NCI-H345 (cell line): Measurements from ENCODE around the gene SLC35E2B.
"Not testable (repeated sequence)": the region's sequence is repeated elsewhere in the genome, so short reads cannot be mapped to it uniquely, and the experiment has no call there.

Experiments
- DNase-seq: peaks from one replicate; lab custom pipeline; 2025; lab: John Stamatoyannopoulos, UW

The SLC35E2B gene

DNA sequence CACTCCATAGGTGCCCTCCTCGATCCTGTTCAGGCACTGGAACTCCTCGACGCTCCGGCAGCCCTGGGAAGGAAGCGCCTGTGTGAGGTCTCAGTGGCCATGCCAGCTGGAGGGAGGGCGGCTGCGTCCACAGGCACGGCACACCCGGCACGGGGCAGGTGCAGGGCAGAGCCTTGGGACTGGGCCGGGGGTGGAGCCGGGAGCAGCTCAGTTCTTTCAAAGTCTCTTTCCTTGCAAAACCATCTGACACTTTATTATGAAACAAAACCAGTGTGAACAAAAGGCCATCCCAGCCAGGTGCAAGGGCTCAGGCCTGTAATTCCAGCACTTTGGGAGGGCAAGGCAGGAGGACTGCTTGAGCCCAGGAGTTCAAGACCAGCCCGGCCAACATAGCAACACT, 54.1 kb downstream of the SLC35E2B start:
- not testable (repeated sequence) for DNase-seq

DNA sequence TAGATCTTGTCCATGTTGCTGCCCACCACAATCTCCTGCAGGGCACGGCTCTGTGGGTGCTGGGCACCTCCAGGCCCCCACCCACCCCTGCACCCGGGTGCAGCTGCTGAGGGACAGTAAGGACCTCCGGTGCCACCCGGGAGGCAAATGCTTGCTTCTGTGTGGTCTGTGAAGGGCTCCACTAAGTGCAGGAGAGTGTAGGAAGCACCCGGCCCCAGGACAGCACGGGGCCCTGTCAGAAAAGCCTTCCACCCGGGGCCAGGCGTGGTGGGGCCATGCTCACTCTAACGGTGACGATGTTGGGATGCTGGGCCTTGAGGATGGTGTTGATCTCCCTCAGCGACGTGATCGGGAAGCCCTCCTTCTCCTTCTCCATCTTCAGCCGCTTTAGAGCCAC, 55.1 kb downstream of the SLC35E2B start:
- not testable (repeated sequence) for DNase-seq

DNA sequence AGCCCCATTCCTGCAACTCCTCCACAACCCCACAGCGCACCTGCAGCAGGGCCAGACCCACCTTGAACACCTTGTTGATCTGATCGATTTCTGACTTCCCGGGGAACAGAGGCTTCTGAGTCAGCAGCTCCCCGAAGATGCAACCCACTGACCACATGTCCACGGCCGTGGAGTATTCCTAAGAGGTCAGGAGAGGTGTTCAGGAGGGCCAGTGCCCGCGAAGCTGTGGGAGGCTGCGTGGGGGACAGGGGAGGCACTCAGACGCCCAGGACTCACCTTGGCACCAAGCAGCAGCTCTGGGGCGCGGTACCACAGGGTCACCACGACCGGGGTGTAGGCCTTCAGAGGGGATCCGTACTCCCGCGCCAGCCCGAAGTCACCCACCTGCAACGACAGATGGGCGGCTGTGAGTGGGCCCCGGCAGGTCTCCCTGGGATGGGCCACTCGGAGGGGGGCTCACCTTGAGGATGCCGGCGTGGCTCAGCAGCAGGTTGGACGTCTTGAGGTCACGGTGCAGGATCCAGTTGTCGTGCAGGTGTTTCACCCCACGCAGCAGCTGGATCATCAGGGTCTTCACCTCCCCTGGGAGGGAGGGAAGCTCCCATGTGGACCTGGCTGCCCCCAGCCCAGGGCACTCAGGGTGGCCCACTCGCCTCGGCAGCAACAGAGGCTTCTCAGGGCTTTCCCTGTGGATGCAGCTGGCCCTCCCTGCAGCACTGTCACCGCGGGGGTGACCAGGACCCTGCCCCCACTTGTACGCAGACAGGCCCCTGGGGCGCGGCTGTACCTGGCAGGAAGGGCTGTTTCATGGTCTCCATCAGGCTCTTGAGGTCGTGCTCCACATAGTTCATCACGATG, 55.7 kb downstream of the SLC35E2B start:
- DNase-seq = not testable (repeated sequence)

DNA sequence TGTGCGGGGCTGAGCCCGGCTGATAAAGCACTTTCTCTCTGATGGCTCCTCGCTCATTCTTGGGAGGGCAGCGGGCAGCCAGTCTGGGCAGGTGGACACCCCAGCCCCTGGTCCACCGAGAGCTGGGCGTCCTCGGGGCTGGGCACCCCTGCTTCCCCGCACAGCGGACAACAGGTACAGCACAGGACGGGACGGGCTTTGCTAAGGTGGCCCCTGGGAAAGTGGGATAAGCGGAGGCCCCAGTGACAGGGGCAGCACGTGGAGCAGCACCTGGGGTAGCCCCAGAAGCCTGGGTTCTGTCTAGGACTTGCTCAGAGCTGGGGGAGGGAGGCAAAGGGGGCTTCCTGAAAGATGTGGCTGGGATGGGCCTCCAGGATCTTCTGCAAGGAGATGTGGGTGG, 58.0 kb downstream of the SLC35E2B start:
- not testable (repeated sequence) for DNase-seq

DNA sequence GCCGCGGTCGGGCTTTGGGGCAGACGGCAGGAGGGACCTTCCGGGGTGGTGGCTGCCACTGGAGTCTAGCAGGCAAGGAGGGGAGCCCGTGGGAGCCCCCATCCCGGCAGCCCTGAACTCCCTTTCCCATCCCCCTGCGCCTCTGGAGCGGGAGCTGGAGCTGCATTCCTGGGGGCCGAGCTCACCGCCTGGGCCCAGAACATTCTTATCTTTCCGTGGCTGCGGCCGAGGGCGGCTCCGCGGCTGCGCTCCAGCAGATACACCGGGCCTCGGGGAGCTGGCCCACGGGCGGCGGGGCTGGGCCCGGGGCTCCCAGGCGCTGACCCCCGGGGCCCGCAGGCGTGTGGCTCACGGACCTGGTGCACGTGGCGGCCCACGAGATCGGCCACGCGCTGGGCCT, 59.2 kb downstream of the SLC35E2B start:
- DNase-seq = not testable (repeated sequence)

DNA sequence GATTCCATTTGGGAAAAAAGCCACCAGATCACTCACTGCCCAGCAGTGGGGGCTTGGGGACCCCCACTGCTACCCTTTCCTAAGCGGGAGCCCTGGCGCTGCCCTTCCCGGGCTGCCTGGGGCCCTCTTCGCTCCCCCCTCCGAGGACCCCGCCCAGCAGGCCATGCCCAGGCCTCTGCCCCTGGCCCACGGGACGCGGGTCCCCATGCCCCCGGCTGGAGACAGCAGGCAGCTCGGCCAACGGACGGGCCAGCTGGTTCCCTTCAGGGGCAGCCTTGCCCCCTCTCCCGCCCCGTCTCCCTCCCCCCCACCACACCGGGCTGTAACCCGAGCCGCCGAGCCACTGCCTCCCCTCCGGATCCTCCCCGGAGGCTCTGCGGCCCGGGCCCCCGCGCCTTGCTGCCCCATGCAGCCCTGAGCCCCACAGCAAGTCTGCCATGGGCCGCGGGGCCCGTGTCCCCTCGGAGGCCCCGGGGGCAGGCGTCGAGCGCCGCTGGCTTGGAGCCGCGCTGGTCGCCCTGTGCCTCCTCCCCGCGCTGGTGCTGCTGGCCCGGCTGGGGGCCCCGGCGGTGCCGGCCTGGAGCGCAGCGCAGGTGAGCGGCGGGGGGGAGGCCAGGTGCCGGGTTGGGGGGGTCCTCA, 60.7 kb downstream of the SLC35E2B start, which contains the start of gene MMP23B:
Gene MMP23B (plus strand): TSS at position 392 of the 639 bp plus-strand sequence. CDS start 46 bp downstream, at position 438.
- DNase-seq = peak; percentile 7

DNA sequence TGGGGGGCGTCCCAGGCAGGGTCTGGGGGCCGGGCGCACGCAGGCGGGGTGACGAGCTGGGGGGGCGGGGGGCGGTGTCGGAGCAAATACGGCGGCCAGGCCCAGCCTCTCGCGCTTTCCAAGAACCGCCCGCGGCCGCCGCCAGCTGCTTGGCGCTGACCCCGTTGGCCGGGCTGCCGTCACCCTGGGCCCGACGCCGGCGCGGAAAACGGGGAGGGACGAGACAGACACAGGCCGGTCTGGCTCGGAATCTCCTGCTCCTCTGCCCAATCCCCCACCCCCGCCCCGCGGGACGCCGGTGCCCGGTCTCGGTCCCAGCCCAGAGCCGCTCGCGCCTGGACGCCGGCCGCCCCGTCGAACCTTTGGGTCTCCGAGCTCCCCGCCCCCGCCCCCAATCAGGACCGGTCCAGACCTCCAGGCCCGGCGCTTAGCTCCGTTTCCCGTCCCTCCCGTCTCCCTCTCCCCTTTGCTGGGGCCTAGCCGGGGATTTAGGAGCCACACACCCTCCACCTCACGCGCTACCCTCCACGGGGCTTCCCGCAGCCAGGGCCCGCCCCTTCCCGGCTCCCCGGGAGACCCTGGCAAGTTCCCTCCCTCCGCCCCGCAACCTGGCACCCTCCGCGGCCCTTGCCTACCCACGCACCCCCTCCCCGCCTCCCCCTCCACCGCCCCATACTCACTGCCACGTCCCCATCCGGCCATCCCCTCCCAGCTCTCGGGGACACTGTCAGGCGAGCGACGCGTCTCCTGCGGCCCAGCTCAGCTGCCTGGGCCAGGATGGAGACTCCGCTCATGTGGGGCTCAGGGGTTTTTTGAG, 61.4 kb downstream of the SLC35E2B start:
- DNase-seq = no peak

DNA sequence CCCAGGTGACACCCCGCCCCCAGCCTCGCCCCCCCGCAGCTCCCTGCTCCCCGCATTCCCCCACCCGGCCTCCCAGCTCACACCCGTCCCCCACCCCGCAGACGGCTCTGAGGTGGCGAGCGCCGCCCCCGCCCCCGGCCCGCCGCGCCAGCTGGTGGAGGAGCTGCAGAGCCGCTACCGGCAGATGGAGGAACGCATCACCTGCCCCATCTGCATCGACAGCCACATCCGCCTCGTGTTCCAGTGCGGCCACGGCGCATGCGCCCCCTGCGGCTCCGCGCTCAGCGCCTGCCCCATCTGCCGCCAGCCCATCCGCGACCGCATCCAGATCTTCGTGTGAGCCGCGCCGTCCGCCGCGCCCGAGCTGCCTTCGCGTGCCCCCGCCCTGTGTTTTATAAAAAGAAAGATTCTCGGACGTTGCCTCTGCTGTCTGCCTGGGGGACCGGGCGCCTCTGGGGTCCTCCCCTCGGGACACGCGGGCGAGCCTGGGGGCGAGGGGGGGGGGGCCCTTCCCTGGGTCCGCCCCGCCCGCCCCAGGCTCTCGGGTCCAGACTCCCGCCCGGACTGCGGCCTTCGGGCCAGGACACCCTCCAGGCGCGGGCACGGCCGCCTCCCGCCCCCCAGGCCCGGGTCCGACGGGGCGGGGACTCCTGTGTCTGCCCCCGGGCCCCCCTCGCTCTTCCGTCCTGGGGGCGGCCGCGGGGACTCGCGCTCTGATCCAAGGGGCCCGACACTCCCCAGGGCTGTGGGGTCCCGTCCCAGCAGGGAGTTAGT, 62.2 kb downstream of the SLC35E2B start:
- peak; percentile 15 for DNase-seq

DNA sequence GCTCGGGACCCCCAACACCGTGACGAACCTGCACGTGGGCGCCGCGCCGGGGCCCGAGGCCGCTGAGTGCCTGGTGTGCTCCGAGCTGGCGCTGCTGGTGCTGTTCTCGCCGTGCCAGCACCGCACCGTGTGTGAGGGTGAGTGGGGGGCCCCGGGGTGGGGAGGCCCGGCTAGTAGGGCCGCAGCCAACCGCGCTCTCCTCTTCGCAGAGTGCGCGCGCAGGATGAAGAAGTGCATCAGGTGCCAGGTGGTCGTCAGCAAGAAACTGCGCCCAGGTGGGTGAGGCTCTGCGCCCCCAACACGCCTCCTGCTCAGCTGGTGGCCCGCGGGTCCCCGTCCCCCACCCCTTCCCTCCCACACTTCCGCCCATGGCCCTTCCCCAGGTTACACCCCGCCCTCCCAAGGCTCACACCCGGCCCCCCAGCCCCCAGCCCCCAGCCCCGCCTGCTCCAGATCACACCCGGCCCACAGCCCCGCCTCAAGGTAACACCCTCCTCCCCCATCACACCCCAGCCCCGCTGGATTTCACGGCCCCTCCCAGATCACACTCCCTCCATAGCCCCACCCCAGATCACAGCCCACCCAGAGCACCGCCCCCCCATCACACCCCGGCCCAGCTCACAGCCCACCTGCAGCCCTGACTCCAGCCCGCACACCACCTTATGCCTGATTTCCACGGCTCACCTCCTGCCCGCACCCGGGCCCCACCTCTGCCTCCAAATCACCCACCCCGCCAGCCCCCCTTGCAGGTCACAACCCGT, 63.0 kb downstream of the SLC35E2B start:
- DNase-seq = no peak

DNA sequence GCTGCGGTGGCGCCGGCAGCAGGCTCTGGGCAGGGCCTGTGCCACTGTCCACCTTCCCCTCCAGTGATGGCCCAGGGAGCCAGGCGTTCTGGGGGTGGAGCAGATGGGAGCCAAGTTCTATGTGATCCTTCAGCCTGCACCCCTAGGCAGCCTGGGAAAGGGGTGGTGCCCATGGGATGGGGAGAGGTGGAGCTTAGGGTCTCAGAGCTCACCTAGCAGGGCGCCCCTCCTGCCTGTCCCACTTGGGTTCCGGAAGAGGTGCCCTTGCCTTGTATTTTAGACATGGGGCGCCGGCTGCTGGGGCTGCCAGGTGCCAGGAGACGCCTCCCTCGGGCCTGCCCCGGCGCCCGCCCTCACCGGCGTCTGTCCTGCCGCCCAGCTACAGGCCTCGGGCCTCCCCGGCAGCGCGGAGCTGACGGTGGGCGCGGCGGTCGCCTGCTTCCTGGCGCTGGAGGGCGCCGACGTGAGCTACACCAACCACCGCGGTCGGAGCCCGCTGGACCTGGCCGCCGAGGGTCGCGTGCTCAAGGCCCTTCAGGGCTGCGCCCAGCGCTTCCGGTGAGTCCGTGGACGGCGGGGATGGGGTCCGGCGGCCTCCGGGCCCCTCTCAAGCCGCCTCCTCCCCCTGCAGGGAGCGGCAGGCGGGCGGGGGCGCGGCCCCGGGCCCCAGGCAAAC, 63.7 kb downstream of the SLC35E2B start:
- no peak for DNase-seq

DNA sequence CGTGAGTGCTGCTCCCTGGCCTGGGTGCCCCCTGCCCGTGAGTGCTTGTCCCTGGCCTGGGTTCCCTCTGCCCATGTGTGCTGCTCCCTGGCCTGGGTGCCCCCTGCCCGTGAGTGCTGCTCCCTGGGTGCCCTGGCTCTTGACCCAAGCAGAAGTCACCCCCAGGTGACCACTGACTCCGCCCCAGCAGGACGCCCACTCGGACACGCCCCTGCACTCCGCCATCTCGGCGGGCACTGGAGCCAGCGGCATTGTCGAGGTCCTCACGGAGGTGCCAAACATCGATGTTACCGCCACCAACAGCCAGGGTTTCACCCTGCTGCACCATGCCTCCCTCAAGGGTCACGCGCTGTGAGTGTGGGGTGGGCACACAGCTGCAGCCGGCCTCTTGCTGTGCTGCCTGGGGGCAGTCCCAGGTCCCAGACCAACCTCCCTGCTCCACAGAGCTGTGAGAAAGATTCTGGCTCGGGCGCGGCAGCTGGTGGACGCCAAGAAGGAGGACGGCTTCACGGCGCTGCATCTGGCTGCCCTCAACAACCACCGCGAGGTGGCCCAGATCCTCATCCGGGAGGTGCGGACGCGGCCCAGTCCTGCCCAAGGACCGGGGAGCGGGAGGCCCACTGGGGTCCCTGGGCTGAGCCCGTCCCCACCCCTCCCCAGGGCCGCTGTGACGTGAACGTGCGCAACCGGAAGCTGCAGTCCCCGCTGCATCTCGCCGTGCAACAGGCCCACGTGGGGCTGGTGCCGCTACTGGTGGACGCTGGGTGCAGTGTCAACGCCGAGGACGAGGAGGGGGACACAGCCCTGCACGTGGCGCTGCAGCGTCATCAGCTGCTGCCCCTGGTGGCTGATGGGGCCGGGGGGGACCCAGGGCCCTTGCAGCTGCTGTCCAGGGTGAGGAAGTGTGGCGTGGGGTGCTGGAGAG, 64.5 kb downstream of the SLC35E2B start:
- DNase-seq = no peak

DNA sequence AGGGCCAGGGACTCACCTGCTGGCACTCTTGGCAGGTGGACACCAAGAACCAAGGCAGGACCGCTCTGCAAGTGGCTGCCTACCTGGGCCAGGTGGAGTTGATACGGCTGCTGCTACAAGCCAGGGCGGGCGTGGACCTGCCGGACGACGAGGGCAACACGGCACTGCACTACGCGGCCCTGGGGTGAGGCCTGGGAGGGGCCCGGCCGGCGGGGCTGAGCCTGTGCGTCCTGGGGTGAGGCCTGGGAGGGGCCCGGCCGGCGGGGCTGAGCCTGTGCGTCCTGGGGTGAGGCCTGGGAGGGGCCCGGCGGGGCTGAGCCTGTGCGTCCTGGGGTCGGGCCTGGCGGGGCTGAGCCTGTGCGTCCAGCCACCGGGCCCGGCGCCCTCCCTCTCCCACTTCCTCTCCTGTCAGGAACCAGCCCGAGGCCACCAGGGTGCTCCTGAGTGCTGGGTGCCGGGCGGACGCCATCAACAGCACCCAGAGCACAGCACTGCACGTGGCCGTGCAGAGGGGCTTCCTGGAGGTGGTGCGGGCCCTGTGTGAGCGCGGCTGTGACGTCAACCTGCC, 65.2 kb downstream of the SLC35E2B start:
- DNase-seq = no peak

DNA sequence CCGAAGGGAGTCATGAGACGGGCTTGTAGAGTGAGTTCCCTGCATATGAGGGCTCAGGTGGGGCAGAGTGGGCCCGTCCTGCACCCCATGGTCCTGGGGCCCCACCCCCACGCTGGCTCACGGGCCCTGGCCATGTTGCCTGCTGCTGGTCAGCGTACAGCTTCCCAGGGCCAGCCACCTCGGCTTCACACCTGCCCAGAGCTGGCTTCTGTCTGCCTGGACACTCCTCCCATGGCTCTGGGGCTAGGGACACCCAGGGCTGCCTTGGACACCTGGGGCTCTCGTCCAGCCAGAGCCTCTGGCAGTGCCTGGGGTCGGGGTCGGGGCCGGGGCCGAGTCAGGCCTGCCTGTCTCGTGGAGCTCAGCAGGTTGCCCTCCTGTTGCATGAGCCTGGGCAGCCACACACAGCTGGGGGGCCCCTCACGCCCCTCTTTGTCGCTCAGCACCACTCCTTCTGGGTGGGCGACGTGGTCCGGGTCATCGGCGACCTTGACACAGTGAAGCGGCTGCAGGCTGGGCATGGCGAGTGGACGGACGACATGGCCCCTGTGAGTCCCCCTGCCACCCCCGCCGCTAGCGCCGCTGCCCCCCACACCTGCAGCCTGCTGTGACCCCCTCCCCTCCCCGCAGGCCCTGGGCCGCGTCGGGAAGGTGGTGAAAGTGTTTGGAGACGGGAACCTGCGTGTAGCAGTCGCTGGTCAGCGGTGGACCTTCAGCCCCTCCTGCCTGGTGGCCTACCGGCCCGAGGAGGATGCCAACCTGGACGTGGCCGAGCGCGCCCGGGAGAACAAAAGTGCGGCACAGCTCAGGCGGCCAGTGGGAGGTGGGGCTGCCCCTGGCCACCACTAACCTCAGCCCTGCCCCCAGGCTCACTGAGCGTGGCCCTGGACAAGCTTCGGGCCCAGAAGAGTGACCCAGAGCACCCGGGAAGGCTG, 66.1 kb downstream of the SLC35E2B start:
- no peak for DNase-seq

DNA sequence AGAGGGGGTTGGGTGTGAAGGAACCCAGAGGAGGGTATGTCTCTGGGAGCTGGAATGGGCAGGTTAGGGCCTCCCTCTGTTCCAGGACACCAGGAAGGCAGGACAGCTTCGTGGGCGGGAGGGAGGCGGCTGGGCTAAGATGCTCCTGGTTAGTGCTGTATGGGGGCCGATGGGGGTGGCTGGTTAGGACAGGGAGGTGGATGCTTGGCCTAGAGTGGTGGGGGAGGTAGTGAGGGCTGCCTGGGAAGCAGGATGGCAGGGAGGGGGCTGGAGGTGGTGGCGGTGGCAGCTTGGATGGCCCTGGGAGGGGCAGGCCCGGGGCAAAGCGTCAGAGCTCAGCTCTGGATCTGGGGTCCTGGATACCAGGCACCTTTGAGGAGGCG, 66.8 kb downstream of the SLC35E2B start:
- no peak for DNase-seq

DNA sequence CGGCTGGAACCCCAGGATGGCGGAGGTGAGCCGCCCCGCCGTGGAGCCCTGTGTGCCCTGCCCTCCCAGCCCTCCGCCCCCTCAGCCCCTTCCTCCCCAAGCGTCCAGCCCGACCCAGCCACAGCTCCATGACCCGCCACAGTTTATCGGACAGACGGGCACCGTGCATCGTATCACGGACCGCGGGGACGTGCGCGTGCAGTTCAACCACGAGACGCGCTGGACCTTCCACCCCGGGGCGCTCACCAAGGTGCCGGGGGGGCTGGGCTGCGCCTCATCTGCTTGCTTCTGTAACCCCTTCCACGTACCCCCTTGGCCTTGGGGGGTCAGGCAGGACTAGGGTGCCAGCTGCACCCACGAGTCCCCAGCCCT, 67.2 kb downstream of the SLC35E2B start:
- no peak for DNase-seq

DNA sequence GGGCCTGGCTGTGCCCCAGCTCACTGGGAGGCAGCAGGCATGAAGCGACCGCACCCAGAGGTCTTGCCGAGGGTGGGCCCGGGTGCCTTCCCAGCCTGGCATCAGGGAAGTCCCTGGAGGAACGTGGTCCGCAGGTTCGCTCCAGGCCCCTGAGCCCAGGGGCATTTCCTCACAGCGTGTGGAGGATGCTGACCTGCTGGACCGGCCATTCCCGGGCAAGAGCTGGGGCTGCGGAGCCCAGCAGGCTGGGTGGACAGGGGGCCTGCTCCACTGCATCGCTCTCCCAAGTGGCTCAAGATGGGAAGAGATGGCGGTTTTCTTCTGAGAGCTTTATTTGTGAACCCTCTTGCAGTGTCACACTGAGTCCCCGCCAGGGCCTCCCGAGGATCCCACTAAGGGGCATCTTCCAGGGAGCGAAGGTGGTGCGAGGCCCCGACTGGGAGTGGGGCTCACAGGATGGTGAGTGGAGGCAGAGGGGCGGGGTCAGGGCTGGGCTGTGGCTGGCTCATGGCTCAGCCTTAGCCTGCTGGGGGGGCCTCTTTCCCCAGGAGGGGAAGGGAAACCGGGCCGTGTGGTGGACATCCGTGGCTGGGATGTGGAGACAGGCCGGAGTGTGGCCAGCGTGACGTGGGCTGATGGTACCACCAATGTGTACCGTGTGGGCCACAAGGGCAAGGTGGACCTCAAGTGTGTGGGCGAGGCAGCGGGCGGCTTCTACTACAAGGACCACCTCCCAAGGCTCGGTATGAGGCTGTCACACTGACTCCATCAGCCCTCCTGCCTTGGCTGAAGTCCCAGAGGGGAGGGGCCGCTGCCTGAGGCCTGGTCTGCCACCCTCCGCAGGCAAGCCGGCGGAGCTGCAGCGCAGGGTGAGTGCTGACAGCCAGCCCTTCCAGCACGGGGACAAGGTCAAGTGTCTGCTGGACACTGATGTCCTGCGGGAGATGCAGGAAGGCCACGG, 67.9 kb downstream of the SLC35E2B start:
- DNase-seq = no peak
